KG1 (cell line): Measurements from ENCODE around the gene ITSN1.
A peak's percentile ranks its signal among the peaks of the same experiment; 100 is the strongest.
"Not testable (repeated sequence)": the region's sequence is repeated elsewhere in the genome, so short reads cannot be mapped to it uniquely, and the experiment has no call there.

Experiments
- DNase-seq: peaks from one replicate; lab custom pipeline; 2025; lab: John Stamatoyannopoulos, UW

The ITSN1 gene

GRCh38 chr21:33931052-33931798 is 288.9 kb downstream of the ITSN1 start:
- DNase-seq, result not testable (repeated sequence)

- DNase-seq, result no peak
Observed at GRCh38 chr21:33931799-33932390, 289.6 kb downstream of the ITSN1 start.

- no peak for DNase-seq
Observed at GRCh38 chr21:33932731-33933130, 290.4 kb downstream of the ITSN1 start.

GRCh38 chr21:33936301-33937038 is 294.2 kb downstream of the ITSN1 start:
- DNase-seq, result peak; percentile 30

- DNase-seq, result no peak
Observed at GRCh38 chr21:33937146-33937545, 294.8 kb downstream of the ITSN1 start.

GRCh38 chr21:33937931-33938339 is 295.6 kb downstream of the ITSN1 start:
- no peak for DNase-seq

- DNase-seq, result no peak
Observed at GRCh38 chr21:33938381-33938780, 296.1 kb downstream of the ITSN1 start.

- DNase-seq, result no peak
Observed at GRCh38 chr21:33939226-33939625, 296.9 kb downstream of the ITSN1 start.

GRCh38 chr21:33940164-33940880 is 298.0 kb downstream of the ITSN1 start:
- no peak for DNase-seq

GRCh38 chr21:33940881-33941245 is 298.6 kb downstream of the ITSN1 start:
- DNase-seq, result no peak

- DNase-seq, result no peak
Observed at GRCh38 chr21:33942426-33942825, 300.1 kb downstream of the ITSN1 start.

- no peak for DNase-seq
Observed at GRCh38 chr21:33943293-33943692, 301.0 kb downstream of the ITSN1 start.

GRCh38 chr21:33944185-33944763 is 302.0 kb downstream of the ITSN1 start:
- no peak for DNase-seq

GRCh38 chr21:33945652-33946270 is 303.5 kb downstream of the ITSN1 start:
- no peak for DNase-seq

GRCh38 chr21:33947451-33948095 is 305.3 kb downstream of the ITSN1 start:
- peak; percentile 66 for DNase-seq

GRCh38 chr21:33948096-33948950 is 306.0 kb downstream of the ITSN1 start:
- no peak for DNase-seq

GRCh38 chr21:33948951-33949444 is 306.7 kb downstream of the ITSN1 start:
- DNase-seq, result no peak
